ENCODE measurements around the gene MON2.
A peak's percentile ranks its signal among the peaks of the same experiment; 100 is the strongest.

MON2 gene

DNA sequence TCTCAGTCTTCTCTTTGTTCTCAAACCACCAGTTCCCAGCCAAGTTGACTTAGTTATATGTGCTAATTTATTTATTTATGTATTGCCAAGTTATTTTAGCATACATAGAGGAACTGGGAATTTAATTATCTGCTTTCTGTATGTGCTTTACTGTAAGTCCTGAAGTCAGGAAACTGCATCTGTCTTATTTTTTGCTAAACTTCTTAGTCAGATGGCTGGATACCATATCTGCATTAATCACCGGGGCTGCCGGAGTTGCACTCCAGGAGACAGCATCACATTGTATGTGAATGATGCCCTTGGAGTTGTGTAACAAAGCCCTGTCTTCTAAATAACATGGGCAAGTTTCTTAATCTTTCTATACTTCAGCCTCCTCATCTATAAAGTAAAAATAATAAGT lies 96.2 kb downstream of the MON2 start:
- FAIRE-seq = no peak

DNA sequence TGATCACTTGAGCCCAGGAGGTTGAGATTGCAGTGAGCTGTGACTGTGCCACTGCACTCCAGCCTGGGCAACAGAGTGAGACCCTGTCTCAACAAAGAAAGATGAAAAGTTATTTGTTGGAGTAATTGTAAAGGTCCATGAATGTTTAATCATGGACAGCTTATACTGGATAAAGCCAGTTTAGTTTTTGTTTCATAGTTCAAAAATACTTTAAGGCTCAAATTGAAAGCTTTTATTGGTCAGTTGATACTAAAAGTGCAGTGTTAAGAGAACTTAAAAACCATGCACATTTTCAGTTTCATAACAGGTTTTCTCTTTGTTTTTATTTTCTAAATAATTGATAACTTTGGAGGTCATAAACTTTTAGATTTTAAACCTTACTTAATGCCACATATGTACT lies 108.4 kb downstream of the MON2 start:
- FAIRE-seq = no peak

DNA sequence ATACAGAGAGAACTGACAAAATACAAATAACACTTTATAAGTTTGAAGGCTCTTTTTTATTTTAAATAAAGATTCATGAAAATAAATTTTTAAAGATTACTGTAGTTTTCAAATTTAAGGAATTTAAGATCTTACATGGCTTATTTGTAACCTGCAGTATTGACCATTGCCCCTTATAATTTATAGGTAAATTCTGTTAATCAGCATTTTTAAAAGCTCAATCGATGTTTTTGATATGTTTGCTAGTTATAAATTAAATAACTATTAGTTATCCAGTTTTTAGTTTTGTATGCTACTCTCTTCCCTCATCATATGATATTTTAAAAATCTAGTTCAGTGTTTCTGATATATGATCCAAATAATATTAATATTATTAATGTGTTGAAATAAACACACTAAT lies 109.9 kb downstream of the MON2 start:
- peak; percentile 72 for FAIRE-seq

DNA sequence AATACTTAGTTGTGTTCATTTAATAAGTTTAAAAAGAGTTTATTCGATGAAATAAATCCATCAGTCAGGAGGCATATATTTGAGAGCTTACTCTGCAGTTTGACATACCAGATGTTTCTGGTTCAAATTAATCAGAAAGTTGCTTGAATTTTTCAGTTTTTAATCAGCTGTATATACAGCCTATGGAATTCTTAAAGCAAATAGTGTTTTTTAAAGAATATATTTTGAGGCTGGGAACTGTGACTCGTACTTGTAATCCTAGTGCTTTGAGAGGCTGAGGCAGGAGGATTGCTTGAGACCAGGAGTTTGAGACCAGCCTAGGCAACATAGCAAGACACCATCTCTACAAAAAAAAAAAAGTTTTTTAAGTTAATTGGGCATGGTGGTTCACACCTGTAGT lies 112.1 kb downstream of the MON2 start:
- FAIRE-seq = no peak

DNA sequence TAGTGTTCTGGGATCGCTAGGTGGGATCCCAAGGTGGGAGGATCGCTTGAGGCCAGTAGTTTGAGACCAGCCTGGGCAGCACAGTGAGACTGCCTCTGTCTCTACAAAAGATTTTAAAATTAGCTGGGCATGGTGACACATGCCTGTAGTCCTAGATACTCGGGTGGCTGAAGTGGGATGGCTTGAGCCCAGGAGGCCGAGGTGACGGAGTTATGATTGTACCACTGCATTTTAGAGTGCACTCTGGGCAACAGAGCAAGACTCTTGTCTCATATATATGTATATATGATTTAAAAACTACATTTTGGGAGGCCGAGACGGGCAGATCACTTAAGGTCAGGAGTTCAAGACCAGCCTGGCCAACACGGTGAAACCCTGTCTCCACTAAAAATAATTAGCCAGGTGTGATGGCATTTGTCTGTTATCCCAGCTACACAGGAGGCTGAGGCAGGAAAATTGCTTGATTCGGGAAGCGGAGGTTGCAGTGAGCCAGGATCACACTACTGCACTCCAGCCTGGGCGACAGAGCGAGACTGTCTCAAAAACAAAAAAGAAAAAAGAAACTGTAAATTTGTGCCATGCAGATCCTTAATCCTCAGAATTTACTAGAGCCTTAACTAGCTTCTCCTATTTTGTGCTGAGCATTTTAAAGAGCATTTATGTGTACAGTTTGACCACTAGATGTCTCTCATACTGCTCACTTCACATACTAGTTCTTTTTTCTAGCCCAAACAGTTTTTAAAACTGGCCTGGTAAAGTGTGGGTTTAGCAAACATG lies 114.8 kb downstream of the MON2 start:
- peak; percentile 98 for FAIRE-seq

DNA sequence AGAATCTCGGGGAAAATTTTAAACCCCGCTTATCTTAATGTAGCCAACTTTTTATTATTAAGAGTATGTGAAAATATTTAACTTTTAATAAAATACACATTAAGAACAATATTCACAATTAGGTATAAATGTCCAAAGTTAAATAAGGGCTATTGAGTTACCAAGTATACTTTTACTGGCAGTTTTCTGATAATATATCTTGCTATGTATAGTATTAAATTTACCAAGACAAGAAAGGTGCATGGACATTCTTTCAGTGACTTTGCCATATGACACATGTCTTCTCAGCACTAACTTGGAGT lies 115.4 kb downstream of the MON2 start:
- no peak for FAIRE-seq

DNA sequence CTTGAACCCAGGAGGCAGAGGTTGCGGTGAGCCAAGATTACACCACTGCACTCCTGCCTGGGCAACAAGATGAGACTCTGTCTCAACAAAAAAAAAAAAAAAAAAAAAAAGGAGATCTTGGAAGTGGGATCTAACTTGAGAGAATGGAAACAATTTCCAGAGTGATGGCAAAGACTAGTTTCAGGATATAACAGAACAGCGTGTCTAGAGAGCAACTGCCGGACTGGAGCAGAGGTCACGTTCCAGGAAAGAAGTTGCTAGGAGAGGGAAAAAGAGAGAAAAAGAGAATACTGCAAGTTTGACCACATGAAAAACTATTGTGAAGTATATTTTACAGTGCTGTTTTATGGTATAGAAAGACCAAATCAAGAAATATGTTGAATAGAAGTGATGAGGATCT lies 118.0 kb downstream of the MON2 start:
- no peak for FAIRE-seq

DNA sequence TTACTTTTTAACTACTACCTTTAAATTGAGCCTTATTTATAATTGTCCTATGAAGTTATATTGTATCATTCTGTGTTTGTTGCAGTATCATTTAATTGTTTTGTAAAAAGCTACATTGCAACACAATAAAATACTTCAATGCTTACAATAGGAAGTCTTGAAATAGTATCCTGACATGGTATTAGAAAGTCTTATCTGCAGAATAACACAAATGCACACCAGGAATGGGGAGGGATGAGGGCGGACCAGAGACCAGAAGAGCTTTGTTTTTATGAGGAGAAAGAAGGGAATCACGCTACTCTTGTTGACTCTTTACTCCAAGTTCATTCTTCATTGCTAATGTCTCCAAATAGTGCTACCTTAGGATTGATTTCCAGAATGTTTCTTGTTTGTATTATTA lies 120.2 kb downstream of the MON2 start:
- no peak for FAIRE-seq

DNA sequence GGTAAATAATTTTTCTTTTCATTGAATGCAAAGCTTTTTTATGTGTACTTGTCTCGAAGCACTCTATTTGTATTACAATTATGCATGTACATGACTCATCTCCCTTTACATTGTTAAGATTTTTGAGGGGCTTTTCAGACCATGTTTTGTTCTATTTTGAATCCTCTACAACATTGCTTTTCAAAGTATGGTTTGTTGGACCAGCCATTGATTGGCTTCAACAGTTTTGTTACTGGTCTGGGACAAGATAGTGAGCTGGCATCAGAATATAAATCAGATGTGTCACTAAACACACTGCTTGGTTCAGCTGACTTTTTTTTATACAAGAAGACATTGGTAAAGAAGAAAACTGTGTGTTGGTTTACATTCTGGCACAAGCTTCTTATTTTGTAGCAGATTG lies 122.3 kb downstream of the MON2 start:
- FAIRE-seq = no peak

DNA sequence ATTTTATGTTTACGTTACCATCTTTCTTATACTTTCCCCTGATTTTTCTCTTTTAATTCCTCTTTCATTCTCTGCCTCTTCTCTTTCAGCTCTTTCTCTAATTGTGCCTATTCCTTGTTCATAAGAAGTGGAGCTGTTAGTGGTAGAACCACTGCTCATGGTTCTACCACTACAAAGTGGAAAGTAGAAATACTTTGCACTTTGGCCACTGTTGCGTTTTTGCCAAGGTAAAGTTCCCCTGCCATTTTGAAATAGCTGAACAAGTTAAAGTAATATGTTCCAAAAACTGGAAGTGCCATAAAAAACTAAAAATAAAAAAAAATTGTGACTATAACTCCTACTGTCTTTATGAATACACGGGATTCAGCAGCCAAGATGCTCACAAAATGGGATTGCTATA lies 130.6 kb downstream of the MON2 start:
- FAIRE-seq = no peak

DNA sequence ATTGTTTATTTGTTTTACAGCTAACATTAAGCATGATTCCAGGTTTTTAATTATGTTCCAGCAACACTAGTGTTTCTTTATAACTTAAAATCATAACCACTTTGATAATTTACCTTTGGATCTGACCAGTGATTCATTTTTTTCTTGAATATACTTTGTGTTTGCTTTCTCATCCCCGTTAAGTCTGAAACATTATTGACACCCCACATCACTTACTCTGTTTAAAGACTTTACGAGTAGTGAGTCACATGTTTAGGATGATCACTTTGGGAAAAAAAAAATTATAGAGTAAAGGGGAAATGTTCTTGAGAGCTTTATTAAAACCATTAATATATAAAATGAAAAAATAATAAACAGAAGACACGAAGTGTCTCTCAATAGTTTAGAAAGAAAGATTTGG lies 132.2 kb downstream of the MON2 start:
- no peak for FAIRE-seq

DNA sequence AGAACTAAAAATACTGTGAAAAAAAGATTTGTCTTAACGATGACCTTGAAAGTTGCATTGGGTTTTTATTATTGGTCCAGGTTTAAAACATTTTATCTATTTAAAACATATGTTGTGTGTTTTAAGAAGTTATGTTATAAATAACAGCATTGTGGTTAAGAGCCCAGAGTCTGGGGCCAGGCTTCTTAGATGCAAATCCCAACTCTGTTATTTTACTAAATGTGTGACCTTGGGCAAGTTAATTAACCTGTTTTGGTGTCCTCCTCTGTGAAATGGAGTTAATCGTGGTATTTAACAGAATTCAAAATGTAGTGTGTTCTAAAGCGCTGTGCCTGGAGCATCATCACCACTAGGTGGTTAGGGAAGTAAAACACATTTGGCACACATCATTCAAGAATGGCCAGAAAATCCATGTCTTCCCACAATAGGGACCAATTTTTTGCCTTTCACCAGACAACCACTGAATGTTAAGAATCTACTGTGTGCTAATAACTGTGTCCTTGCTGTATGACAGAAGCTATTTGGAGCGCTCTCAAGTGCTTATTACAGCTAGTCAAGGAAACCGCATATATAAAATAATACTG lies 133.3 kb downstream of the MON2 start:
- no peak for FAIRE-seq

DNA sequence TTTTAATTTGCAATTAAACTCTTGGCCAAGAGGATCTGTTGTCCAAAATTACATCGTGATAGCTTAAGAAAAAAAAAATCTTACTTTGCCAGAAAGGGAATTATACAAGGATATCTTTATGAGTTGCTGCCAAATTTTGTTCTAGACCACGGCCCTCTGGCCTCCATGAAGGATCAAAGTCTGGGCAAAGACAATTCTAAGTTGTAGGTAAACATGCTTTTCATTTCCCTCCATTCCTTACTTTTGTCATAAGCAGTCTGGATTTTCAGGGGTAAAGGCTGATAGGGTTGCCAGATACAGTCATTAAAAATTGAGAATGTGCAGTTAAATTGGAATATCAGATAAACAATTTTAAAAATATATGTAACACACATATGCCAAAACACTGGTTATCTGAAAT lies 135.1 kb downstream of the MON2 start:
- no peak for FAIRE-seq

DNA sequence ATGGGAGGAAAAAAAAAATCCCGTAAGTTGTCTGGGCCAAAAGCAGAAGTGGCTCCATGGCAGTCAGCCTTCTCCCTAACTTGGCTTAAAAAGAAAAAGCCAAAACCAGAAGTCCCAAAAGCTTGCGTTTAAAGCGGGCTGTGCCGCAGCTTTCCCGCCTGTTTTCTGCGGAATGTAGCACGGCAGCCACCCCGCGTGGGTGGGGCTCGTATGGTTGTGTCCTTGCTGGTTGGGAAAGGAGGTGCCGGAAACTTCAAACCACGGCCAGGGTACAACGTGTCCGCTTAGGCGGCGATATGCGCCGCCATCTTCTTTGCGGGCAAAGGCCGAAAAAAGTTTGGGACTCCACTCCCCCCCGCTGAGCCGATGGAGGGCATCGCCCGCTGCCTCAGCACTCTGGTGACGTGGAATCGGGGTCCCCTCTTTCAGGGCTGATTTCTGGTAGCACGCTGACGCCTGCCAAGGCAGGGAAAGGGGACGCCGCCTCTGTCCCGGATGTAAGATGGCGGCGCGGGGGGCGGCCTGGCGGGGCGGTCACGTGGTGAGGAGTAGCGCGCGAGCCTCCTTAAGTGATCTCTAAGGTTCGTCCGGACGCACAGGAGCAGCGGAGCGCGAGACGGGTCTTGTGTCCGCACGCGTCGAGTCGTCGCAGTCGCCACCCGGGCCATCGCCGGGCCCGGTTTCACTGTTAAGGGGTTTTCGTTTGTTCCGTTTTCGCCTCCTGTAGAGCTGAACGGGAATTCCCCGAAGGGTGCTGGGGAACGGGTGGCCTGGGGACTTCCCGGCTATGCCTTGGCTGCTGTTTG lies 135.8 kb downstream of the MON2 start:
- peak; percentile 9 for FAIRE-seq

DNA sequence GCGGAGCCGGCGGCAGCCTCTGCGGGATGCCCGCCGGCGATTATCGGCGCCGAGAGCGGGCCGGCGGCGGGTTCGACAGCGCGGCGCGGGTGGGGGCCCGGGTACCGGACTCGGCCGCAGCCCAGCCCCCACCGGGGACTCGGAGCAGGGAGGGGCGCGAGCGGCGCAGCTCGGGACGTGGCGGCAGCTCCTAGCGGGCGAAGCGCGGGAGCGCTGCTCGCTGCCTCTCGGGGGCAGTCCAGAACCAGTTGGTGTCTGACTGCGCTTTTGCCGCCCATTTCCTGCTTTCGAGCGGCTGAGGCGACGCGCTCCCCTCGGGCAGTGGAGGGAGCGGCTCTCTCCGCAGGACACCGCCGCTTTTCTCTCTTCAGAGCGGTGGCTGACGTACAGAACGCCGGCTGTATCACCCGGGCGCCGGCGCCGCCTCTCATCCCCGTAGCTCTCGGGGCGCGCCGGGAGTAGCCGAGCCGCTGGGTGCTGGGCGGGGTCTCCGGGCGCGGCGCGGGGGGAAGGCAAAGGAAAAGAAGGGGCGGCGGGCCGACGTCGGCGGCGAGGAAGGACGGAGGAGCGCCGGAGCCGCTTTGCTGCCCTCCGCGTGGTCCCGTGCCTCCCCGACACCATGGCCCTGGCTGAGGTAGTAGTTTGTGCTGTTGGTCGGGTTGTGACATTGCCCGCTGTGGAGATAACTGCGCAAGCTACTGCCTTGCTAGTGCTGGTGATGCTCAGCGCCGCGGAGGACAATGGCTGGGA lies 136.6 kb downstream of the MON2 start:
- FAIRE-seq = no peak

DNA sequence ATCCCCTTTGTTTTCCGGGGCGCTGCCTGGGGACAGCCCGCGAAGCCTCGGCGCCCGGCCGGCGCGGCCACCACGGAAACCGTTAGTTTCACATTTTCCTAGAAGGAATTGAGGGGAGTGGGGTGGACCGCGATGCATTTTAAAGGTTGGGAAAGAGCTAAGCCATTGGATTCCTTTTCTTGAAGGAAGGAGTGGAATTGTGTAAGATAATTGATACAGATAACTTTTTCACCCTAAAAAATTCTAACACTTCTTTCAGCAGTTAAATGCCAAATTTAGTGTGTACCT lies 137.1 kb downstream of the MON2 start:
- FAIRE-seq = no peak

DNA sequence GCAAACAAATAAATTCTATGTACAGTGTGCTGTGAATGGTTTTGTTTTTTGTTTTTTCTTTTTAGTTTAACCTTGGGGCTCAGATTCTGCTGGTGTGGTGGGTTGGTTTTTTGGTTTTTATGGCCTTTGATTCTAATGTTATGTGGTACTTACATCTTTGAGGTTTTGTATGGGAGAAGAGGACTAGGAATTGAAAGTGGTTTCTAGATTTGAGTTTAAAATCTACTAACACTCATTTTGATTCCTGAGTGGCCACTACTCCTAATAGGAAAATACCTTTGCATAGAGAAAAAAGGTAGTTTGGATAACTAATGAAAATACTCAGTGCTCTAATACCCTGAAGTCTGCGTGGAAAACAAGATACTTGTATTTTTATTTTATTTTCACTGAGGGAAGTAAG lies 137.7 kb downstream of the MON2 start:
- no peak for FAIRE-seq

DNA sequence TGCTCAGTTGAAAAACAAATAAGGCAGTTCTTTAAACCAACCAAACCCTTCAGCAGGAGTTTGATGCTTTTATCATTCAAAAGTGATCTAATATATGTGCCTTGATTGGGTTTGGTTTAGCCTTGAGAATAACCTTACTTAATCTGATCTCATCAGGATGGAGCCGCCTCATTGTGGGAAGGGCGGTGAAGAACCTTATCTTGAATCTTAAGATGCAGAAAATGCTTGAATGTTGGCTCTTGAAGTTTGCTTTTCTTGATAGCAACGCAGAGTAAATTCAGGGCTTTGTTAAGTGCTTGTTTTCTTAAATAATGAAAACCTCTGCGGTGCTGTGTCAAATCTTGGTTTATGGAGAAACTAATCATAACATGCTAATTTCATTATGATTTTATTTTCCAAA lies 138.2 kb downstream of the MON2 start:
- FAIRE-seq = no peak

DNA sequence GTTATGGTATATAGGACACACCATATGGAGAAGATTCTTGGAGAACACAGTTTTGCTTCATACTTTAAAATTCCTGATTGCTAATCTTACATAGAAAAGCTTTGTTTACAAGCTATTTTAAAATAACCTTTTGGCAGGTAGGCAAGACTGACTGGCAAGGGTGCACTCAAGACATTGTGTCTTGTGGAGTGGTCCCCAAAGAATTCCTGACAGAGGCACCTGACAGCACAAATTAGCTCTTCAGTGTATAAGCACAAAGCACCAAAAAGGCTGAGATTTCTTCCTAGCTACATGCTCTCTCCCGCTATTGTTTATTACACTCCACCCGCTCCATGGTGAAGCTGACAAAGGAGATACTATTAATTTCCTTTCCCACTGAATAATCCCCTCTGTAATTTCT lies 139.4 kb downstream of the MON2 start:
- FAIRE-seq = no peak

DNA sequence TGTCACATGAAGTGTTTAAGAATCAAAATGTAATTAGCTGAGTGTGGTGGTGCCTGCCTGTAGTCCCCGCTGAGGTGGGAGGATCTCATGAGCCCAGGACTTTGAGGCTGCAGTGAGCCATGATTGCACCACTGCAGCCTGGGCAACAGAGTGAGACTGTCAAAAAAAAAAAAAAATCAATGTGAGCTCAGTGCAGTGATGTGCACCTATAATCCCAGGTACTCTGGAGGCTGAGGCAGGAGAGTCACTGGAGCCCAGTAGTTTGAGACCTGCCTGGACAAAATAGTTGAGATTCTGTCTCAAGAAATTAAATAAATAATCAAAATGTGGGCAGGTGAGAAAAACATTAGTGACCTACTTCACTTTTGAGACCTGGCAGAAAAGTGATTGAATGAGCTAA lies 140.0 kb downstream of the MON2 start:
- FAIRE-seq = no peak

DNA sequence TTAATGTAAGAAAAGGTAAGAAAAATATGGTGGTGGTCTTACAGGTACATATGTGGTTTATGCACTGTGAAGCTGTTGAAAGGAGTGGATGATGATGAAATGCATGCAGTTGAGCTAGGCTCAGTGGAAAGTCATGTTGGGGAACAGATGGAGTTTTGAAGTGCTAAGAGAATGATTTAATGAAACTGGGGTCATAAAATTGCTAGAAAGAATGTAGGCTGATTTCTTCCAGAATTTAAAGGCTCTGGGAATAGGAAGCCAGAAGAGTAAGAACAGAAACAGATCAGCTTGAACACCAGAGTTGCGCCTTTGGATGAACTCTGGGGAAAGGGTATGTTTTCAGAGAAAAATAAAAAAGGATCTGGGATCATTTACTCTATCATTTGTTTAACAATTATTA lies 146.5 kb downstream of the MON2 start:
- no peak for FAIRE-seq

DNA sequence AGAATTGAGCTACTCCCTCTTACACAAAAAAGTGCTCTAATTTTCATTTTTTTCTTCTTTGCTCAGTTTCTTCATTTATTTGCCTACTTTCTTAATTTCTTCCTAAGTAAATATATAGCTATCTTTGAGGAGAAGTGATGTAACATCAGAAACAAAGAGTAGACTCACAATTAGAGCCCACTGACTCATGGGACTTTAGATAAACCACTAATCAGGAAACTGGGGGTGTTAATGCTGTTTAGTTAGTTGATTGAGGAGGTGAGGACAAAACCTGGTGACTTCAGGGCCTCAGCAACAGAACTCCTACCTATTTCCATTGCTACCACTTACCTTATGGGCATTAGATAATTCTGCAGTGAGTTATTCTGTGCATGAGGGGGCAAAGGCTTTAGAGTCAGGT lies 151.7 kb downstream of the MON2 start:
- FAIRE-seq = no peak

DNA sequence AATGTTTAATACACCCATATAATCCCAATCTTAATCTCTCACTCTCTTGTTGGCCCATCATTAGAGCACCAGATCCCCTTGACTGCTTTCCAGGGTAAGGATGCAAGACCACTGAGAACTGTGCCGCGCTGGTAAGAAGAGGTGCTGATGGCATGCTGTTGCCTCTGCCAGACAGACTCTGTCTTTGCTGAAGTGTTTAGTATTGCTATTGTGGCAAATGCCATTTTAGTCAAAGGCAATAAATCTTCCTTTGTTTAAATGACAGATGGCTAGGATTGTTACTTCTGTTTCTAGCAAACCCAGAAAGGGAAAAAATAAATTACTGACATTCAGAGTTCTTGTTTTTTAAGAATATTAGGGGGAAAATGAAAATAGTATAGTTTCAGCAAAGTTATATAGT lies 152.3 kb downstream of the MON2 start:
- FAIRE-seq = no peak

DNA sequence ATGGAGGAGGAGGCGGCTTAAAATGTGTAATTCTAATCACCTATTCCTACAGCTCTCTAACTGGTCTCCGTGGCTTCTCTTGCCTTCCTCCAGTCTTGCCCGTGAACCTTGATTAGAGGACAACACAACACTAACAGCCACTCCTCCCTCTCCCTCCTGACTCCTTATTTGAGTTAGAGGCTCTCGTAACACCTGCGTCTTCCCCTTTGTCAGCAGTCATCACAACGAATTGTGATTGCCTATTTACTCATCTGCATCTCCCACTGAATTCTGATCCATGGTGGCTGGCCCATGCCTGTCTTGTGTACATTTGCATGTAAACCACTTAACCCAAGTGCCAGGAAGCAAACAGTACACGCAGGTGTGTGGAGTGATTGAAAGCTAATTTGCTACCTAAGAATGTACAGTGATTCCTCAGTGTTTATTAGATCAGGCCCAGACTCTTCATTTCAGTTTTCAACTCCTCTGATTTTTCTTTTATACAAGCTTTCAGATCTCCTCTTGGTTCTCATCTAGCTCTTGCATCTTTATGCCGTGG lies 154.5 kb downstream of the MON2 start:
- FAIRE-seq = no peak
